Measurements from ENCODE around the gene BCAP31. TPM values are rescaled to one million over a fixed set of nuclear protein-coding genes. Genes with fewer than 3 reads are reported as not detected.
A peak's percentile ranks its signal among the peaks of the same experiment; 100 is the strongest.

BCAP31 gene
- total RNA-seq, 4 donors from 2014 or later = 99.2 to 180 (median 142) TPM

DNA sequence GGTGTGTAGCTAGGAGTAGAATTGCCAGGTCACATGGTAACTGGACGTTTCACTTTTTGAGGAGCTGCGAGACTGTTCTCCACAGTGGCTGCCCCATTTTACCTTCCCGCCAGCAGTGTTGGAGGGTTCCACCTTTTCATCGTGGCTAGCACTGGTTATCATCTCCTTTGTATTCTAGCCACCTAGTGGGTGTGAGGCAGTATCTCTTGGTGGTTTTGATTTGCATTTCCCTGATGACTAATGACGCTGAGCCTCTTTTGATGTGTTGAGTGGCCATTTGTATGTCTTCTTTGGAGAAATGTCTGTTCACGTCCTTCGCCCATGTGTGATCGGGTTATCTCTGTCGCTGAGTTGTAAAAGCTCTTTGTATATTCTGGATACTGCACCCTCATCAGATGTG lies 11.1 kb upstream of the BCAP31 start:
- Histone ChIP-seq H3K4me3 (no peak overlapping the region), H3K4me1 (peaks cover 0 to 17% (median 3%) of the 10 kb centered on the region in 3 donors), H3K36me3 (no peaks in the 10 kb centered on the region), H3K27me3 (no peaks in the 10 kb centered on the region), H3K9me3 (no peaks in the 10 kb centered on the region), H3K27ac (no peak overlapping the region)
- DNase-seq = no peak
- 69 to 70% methylated on average over 9 of the region's 9 CpGs for WGBS, 2 donors
- intact Hi-C loops (cut with DNase I) = no loop called here
- TF ChIP-seq POLR2A (IDR thresholded peaks at IDR 0.05) = no peak
- TF ChIP-seq, protein P1, sequence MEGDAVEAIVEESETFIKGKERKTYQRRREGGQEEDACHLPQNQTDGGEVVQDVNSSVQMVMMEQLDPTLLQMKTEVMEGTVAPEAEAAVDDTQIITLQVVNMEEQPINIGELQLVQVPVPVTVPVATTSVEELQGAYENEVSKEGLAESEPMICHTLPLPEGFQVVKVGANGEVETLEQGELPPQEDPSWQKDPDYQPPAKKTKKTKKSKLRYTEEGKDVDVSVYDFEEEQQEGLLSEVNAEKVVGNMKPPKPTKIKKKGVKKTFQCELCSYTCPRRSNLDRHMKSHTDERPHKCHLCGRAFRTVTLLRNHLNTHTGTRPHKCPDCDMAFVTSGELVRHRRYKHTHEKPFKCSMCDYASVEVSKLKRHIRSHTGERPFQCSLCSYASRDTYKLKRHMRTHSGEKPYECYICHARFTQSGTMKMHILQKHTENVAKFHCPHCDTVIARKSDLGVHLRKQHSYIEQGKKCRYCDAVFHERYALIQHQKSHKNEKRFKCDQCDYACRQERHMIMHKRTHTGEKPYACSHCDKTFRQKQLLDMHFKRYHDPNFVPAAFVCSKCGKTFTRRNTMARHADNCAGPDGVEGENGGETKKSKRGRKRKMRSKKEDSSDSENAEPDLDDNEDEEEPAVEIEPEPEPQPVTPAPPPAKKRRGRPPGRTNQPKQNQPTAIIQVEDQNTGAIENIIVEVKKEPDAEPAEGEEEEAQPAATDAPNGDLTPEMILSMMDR (IDR thresholded peaks at IDR 0.05) = peak in 1 of 6 experiments; percentile 27

GRCh38 chrX:153734871-153735270 lies 10.7 kb upstream of the BCAP31 start:
- Histone ChIP-seq H3K27ac (no peak overlapping the region), H3K27me3 (no peaks in the 10 kb centered on the region), H3K4me1 (peaks cover 0 to 14% (median 3%) of the 10 kb centered on the region in 3 donors), H3K36me3 (no peaks in the 10 kb centered on the region), H3K4me3 (no peak overlapping the region), H3K9me3 (no peaks in the 10 kb centered on the region)
- DNase-seq = no peak
- intact Hi-C loops (cut with DNase I) = no loop called here
- WGBS, 2 donors = 85% methylated on average over 2 of the region's 2 CpGs; no CpG with 5 or more reads in 1 of the 2 donors
- TF ChIP-seq, protein P1 (IDR thresholded peaks at IDR 0.05) = no peak
- no peak for TF ChIP-seq POLR2A (IDR thresholded peaks at IDR 0.05)

- TF ChIP-seq POLR2A (IDR thresholded peaks at IDR 0.05) = no peak
- TF ChIP-seq, protein P1 (IDR thresholded peaks at IDR 0.05) = no peak
- Histone ChIP-seq H3K4me1 (peaks cover 0 to 10% (median 3%) of the 10 kb centered on the region in 3 donors), H3K27me3 (no peaks in the 10 kb centered on the region), H3K27ac (no peak overlapping the region), H3K4me3 (no peak overlapping the region), H3K36me3 (peaks cover 0 to 6% (median 0%) of the 10 kb centered on the region in 3 donors), H3K9me3 (no peaks in the 10 kb centered on the region)
- intact Hi-C loops (cut with DNase I) = no loop called here
- 90 to 96% methylated on average over 7 to 9 of the region's 15 CpGs for WGBS, 2 donors
- DNase-seq = no peak
These were observed 9.6 kb upstream of the BCAP31 start for GRCh38 chrX:153733651-153734240.

DNA sequence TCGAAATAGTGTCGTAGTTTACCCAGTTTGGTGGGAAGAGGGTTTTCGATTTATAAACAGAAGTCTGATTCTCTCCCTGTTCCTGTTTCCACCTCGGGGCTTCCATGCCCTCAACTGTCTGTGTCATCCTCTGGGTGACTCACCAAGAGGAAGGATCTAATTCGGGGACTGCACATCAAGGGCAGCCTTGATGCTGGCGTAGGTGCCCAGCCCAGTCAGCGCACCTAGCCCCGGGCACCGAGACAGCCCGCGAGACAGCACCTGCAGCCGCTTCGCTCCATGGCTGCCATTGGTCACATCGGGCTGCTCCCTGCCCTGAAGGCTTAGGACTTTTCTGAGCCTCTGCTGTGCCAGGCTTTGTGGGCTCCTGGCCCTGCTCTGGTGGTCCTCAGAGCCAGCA lies 8.2 kb upstream of the BCAP31 start:
- Histone ChIP-seq H3K9me3 (no peaks in the 10 kb centered on the region), H3K27me3 (no peaks in the 10 kb centered on the region), H3K4me1 (peaks cover 7 to 20% (median 12%) of the 10 kb centered on the region in 3 donors), H3K36me3 (peaks cover 0 to 6% (median 0%) of the 10 kb centered on the region in 3 donors), H3K4me3 (no peak overlapping the region), H3K27ac (peak overlapping the region in 2 of 4 donors; percentile 22 to 60)
- 80% methylated on average over 1 of the region's 14 CpGs; no CpG with 5 or more reads in 1 of the 2 donors for WGBS, 2 donors
- intact Hi-C loops (cut with DNase I) = no loop called here
- no peak for DNase-seq
- TF ChIP-seq, protein P1 (IDR thresholded peaks at IDR 0.05) = no peak
- TF ChIP-seq POLR2A (IDR thresholded peaks at IDR 0.05) = no peak

- intact Hi-C loops (cut with DNase I) = no loop called here
- peaks cover 11 to 26% (median 18%) of the 10 kb centered on the region in 3 donors for H3K4me1 ChIP-seq
- H3K4me3 ChIP-seq = no peak overlapping the region
- peak overlapping the region in 2 of 4 donors; percentile 22 to 60 for H3K27ac ChIP-seq
- no peaks in the 10 kb centered on the region for H3K27me3 ChIP-seq
- no peak for TF ChIP-seq POLR2A (IDR thresholded peaks at IDR 0.05)
- TF ChIP-seq, protein P1 (IDR thresholded peaks at IDR 0.05) = no peak
- no peaks in the 10 kb centered on the region for H3K9me3 ChIP-seq
- no peak for DNase-seq
- peaks cover 0 to 6% (median 0%) of the 10 kb centered on the region in 3 donors for H3K36me3 ChIP-seq
- WGBS, 2 donors = 75 to 76% methylated on average over 2 to 3 of the region's 3 CpGs
These were observed 7.6 kb upstream of the BCAP31 start for GRCh38 chrX:153731845-153732215.
